ENCODE data around the gene DLG1.

DNA sequence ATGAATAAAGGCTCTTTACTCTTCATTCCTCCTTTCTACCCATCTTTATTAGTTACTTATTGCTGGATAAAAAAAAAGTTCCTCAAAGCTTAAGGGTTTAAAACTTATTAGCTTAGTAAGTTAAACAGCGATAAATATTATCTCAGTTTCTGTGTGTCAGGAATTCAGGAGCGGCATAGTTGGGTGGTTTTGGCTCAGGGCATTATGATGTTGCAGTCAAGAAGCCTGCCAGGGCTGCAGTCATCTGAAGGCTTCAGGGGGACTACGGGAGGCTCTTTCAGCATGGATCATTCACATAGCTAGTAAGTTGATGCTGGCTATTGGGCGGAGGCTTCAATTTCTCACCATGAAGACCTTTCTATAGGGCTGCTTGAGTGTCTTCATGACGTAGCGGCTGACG lies 1.9 kb upstream of the DLG1 start:
- TF ChIP-seq, protein P1, sequence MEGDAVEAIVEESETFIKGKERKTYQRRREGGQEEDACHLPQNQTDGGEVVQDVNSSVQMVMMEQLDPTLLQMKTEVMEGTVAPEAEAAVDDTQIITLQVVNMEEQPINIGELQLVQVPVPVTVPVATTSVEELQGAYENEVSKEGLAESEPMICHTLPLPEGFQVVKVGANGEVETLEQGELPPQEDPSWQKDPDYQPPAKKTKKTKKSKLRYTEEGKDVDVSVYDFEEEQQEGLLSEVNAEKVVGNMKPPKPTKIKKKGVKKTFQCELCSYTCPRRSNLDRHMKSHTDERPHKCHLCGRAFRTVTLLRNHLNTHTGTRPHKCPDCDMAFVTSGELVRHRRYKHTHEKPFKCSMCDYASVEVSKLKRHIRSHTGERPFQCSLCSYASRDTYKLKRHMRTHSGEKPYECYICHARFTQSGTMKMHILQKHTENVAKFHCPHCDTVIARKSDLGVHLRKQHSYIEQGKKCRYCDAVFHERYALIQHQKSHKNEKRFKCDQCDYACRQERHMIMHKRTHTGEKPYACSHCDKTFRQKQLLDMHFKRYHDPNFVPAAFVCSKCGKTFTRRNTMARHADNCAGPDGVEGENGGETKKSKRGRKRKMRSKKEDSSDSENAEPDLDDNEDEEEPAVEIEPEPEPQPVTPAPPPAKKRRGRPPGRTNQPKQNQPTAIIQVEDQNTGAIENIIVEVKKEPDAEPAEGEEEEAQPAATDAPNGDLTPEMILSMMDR (IDR thresholded peaks at IDR 0.05): no peak
- TF ChIP-seq POLR2AphosphoS5 (IDR thresholded peaks at IDR 0.05): no peak
- no peak for TF ChIP-seq POLR2A (IDR thresholded peaks at IDR 0.05)
